NCI-H2107 (cell line): ENCODE results near the gene INSYN1.

Experiments used
- DNase-seq: peaks from one replicate; lab custom pipeline; 2025; lab: John Stamatoyannopoulos, UW

INSYN1 gene

DNA sequence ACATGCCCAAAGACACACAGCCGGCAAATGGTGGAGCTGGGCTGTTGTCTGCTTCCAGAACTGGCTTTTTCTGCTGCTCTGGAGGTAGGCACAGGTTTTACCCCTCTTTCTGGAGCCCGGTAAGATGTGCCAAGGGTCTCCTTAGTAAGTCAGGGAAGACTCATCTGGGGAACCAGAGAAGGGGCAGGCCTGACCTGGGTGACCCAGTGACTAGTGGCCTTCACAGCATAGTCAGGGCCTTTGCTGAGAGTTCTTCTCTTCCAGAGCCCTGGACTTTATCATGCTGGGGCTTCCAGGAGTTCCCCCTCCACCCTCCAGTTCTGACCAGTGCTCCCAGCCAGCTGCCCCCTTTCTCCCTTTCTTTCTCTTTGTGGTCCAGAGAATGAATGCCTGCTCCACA, 65.8 kb downstream of the INSYN1 start:
- no peak for DNase-seq

DNA sequence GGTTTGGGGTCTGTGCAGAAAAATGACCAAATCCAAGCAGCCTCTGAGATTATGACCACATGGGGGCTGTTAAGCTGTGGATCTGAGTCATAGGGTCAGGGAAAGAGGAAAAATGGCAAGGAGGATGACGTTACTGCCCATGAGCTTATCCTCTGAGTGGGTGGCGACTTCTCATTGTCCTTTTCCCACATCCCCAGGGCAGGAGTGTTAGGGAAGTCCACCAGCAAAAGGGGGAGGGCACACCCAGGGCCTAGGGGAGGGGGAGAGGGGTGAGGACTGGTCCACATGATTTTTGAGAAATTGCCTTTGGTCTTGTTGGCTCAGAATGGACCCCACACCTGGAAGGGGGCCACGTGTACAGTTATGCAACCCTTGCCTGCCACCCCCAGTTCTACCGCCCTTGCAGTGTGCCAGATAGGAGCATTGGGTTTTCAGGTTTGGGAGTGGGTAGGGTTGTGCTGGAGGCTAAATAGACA, 66.3 kb downstream of the INSYN1 start:
- no peak for DNase-seq

DNA sequence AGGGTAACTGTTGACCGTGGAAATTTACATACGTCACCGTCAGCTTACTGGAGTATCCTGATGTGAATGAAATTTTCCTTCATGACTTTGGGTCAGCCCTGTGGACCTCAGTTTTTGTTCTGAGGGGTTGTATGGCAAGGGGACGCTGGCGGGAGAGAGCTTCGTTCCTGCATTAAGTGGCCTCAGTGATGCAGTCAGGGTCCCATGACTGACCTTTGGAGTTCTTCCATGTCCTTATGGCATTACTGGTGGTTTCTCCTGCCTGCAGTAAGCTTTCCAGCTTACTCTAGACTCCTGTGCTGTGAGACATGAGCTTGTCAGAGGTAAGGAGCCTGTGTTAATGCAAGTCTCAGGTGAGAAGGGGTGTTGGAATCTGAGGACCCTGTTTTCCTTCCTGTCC, 67.2 kb downstream of the INSYN1 start:
- no peak for DNase-seq
